Measurements from ENCODE around the gene DAZAP1.

The DAZAP1 gene

GRCh38 chr19:1407528-1408299, at the start of gene DAZAP1:
Gene DAZAP1 (plus strand): TSS chr19:1407586. CDS start chr19:1407774, 188 bp downstream.
- DNase-seq (ENCODE audit: low spot score): no peak

- no peak for DNase-seq (ENCODE audit: low spot score)
These were observed 47.1 kb upstream of the DAZAP1 start for GRCh38 chr19:1360126-1360817.

GRCh38 chr19:1360818-1361461, 46.4 kb upstream of the DAZAP1 start:
- DNase-seq (ENCODE audit: low spot score): no peak

GRCh38 chr19:1361601-1362386, 45.6 kb upstream of the DAZAP1 start:
- DNase-seq (ENCODE audit: low spot score): no peak

GRCh38 chr19:1362387-1363257, 44.8 kb upstream of the DAZAP1 start:
- no peak for DNase-seq (ENCODE audit: low spot score)

GRCh38 chr19:1363599-1363998, 43.8 kb upstream of the DAZAP1 start:
- DNase-seq (ENCODE audit: low spot score): peak; percentile 17

- DNase-seq (ENCODE audit: low spot score): no peak
These were observed 43.2 kb upstream of the DAZAP1 start for GRCh38 chr19:1364070-1364704.

- DNase-seq (ENCODE audit: low spot score): no peak
These were observed 41.8 kb upstream of the DAZAP1 start for GRCh38 chr19:1365319-1366269.

- DNase-seq (ENCODE audit: low spot score): no peak
These were observed 41.1 kb upstream of the DAZAP1 start for GRCh38 chr19:1366296-1366695.

- no peak for DNase-seq (ENCODE audit: low spot score)
These were observed 40.2 kb upstream of the DAZAP1 start for GRCh38 chr19:1366899-1367870.

- DNase-seq (ENCODE audit: low spot score): no peak
These were observed 38.1 kb upstream of the DAZAP1 start for GRCh38 chr19:1369214-1369805.

GRCh38 chr19:1370579-1371361, 36.6 kb upstream of the DAZAP1 start:
- no peak for DNase-seq (ENCODE audit: low spot score)

- DNase-seq (ENCODE audit: low spot score): no peak
These were observed 34.3 kb upstream of the DAZAP1 start for GRCh38 chr19:1373042-1373533.

GRCh38 chr19:1373534-1374249, 33.7 kb upstream of the DAZAP1 start:
- DNase-seq (ENCODE audit: low spot score): no peak

GRCh38 chr19:1374250-1374577, 33.2 kb upstream of the DAZAP1 start:
- DNase-seq (ENCODE audit: low spot score): no peak

- no peak for DNase-seq (ENCODE audit: low spot score)
These were observed 31.0 kb upstream of the DAZAP1 start for GRCh38 chr19:1376415-1376805.
